Measurements from ENCODE around the gene TBX20.

TBX20 gene

GRCh38 chr7:35268953-35269352 is 15.1 kb upstream of the TBX20 start:
- Histone ChIP-seq H3K27ac (no peak overlapping the region), H3K9ac (ENCODE audit: insufficient read length) (no peak overlapping the region), H3K9me3 (ENCODE audit: low read depth, low read length) (no peaks in the 10 kb centered on the region), H3K4me3 (no peak overlapping the region), H3K36me3 (ENCODE audit: insufficient read depth, low read length) (no peaks in the 10 kb centered on the region)
- no peak for DNase-seq (ENCODE audit: low read depth, low spot score)
- TF ChIP-seq EZH2 (IDR thresholded peaks at IDR 0.05) (no peak), FOXP2 (optimal IDR thresholded peaks at IDR 0.05; ENCODE audit: control extremely low read depth, extremely low read length, insufficient read depth) (no peak), POLR2AphosphoS5 (IDR thresholded peaks at IDR 0.05; ENCODE audit: borderline replicate concordance, low read depth, low read length) (no peak)

- H3K9me3 ChIP-seq (ENCODE audit: low read depth, low read length): no peaks in the 10 kb centered on the region
- H3K36me3 ChIP-seq (ENCODE audit: insufficient read depth, low read length): no peaks in the 10 kb centered on the region
- no peak overlapping the region for H3K27ac ChIP-seq
- H3K4me3 ChIP-seq: no peak overlapping the region
- no peak for DNase-seq (ENCODE audit: low read depth, low spot score)
- TF ChIP-seq FOXP2 (optimal IDR thresholded peaks at IDR 0.05; ENCODE audit: control extremely low read depth, extremely low read length, insufficient read depth): no peak
- no peak for TF ChIP-seq POLR2AphosphoS5 (IDR thresholded peaks at IDR 0.05; ENCODE audit: borderline replicate concordance, low read depth, low read length)
- TF ChIP-seq EZH2 (IDR thresholded peaks at IDR 0.05): no peak
- no peak overlapping the region for H3K9ac ChIP-seq (ENCODE audit: insufficient read length)
Measured at GRCh38 chr7:35267411-35267810, 13.5 kb upstream of the TBX20 start.

- Histone ChIP-seq H3K27ac (no peak overlapping the region), H3K36me3 (ENCODE audit: insufficient read depth, low read length) (no peaks in the 10 kb centered on the region), H3K9ac (ENCODE audit: insufficient read length) (no peak overlapping the region), H3K9me3 (ENCODE audit: low read depth, low read length) (no peaks in the 10 kb centered on the region), H3K4me3 (no peak overlapping the region)
- TF ChIP-seq EZH2 (IDR thresholded peaks at IDR 0.05) (no peak), FOXP2 (optimal IDR thresholded peaks at IDR 0.05; ENCODE audit: control extremely low read depth, extremely low read length, insufficient read depth) (no peak), POLR2AphosphoS5 (IDR thresholded peaks at IDR 0.05; ENCODE audit: borderline replicate concordance, low read depth, low read length) (no peak)
- DNase-seq (ENCODE audit: low read depth, low spot score): no peak
Measured at GRCh38 chr7:35263396-35263795, 9.5 kb upstream of the TBX20 start.

GRCh38 chr7:35261476-35262285 is 7.8 kb upstream of the TBX20 start:
- H3K4me3 ChIP-seq: no peak overlapping the region
- no peaks in the 10 kb centered on the region for H3K9me3 ChIP-seq (ENCODE audit: low read depth, low read length)
- H3K27ac ChIP-seq: no peak overlapping the region
- no peak overlapping the region for H3K9ac ChIP-seq (ENCODE audit: insufficient read length)
- TF ChIP-seq POLR2AphosphoS5 (IDR thresholded peaks at IDR 0.05; ENCODE audit: borderline replicate concordance, low read depth, low read length): no peak
- TF ChIP-seq FOXP2 (optimal IDR thresholded peaks at IDR 0.05; ENCODE audit: control extremely low read depth, extremely low read length, insufficient read depth): no peak
- no peak for TF ChIP-seq EZH2 (IDR thresholded peaks at IDR 0.05)
- no peaks in the 10 kb centered on the region for H3K36me3 ChIP-seq (ENCODE audit: insufficient read depth, low read length)
- no peak for DNase-seq (ENCODE audit: low read depth, low spot score)

- no peaks in the 10 kb centered on the region for H3K36me3 ChIP-seq (ENCODE audit: insufficient read depth, low read length)
- H3K9ac ChIP-seq (ENCODE audit: insufficient read length): no peak overlapping the region
- H3K4me3 ChIP-seq: no peak overlapping the region
- DNase-seq (ENCODE audit: low read depth, low spot score): no peak
- no peak for TF ChIP-seq POLR2AphosphoS5 (IDR thresholded peaks at IDR 0.05; ENCODE audit: borderline replicate concordance, low read depth, low read length)
- no peak for TF ChIP-seq FOXP2 (optimal IDR thresholded peaks at IDR 0.05; ENCODE audit: control extremely low read depth, extremely low read length, insufficient read depth)
- no peak for TF ChIP-seq EZH2 (IDR thresholded peaks at IDR 0.05)
- no peak overlapping the region for H3K27ac ChIP-seq
- no peaks in the 10 kb centered on the region for H3K9me3 ChIP-seq (ENCODE audit: low read depth, low read length)
Measured at GRCh38 chr7:35261041-35261440, 7.1 kb upstream of the TBX20 start.

GRCh38 chr7:35260246-35260645 is 6.3 kb upstream of the TBX20 start:
- H3K9ac ChIP-seq (ENCODE audit: insufficient read length): no peak overlapping the region
- H3K4me3 ChIP-seq: no peak overlapping the region
- H3K36me3 ChIP-seq (ENCODE audit: insufficient read depth, low read length): no peaks in the 10 kb centered on the region
- TF ChIP-seq POLR2AphosphoS5 (IDR thresholded peaks at IDR 0.05; ENCODE audit: borderline replicate concordance, low read depth, low read length) (no peak), EZH2 (IDR thresholded peaks at IDR 0.05) (no peak), FOXP2 (optimal IDR thresholded peaks at IDR 0.05; ENCODE audit: control extremely low read depth, extremely low read length, insufficient read depth) (no peak)
- no peaks in the 10 kb centered on the region for H3K9me3 ChIP-seq (ENCODE audit: low read depth, low read length)
- no peak for DNase-seq (ENCODE audit: low read depth, low spot score)
- H3K27ac ChIP-seq: no peak overlapping the region

- Histone ChIP-seq H3K27ac (no peak overlapping the region), H3K9me3 (ENCODE audit: low read depth, low read length) (no peaks in the 10 kb centered on the region), H3K9ac (ENCODE audit: insufficient read length) (no peak overlapping the region), H3K4me3 (no peak overlapping the region), H3K36me3 (ENCODE audit: insufficient read depth, low read length) (no peaks in the 10 kb centered on the region)
- TF ChIP-seq EZH2 (IDR thresholded peaks at IDR 0.05): no peak
- no peak for TF ChIP-seq FOXP2 (optimal IDR thresholded peaks at IDR 0.05; ENCODE audit: control extremely low read depth, extremely low read length, insufficient read depth)
- TF ChIP-seq POLR2AphosphoS5 (IDR thresholded peaks at IDR 0.05; ENCODE audit: borderline replicate concordance, low read depth, low read length): no peak
- no peak for DNase-seq (ENCODE audit: low read depth, low spot score)
Measured at GRCh38 chr7:35259523-35259908, 5.6 kb upstream of the TBX20 start.

- DNase-seq (ENCODE audit: low read depth, low spot score): no peak
- Histone ChIP-seq H3K9ac (ENCODE audit: insufficient read length) (no peak overlapping the region), H3K27ac (no peak overlapping the region), H3K36me3 (ENCODE audit: insufficient read depth, low read length) (no peaks in the 10 kb centered on the region), H3K9me3 (ENCODE audit: low read depth, low read length) (no peaks in the 10 kb centered on the region), H3K4me3 (no peak overlapping the region)
- TF ChIP-seq EZH2 (IDR thresholded peaks at IDR 0.05) (no peak), FOXP2 (optimal IDR thresholded peaks at IDR 0.05; ENCODE audit: control extremely low read depth, extremely low read length, insufficient read depth) (no peak), POLR2AphosphoS5 (IDR thresholded peaks at IDR 0.05; ENCODE audit: borderline replicate concordance, low read depth, low read length) (no peak)
Measured at GRCh38 chr7:35258868-35259522, 5.1 kb upstream of the TBX20 start.
